Rectal smooth muscle tissue (tissue), 1 donor: ENCODE measurements around the gene MYLK3.
"Not testable (repeated sequence)": the region's sequence is repeated elsewhere in the genome, so short reads cannot be mapped to it uniquely, and the experiment has no call there.

ENCODE experiments used
- H3K27ac ChIP-seq: one replicate; pipeline ENCODE4 v1.7.0; 2013; ENCODE audit warnings: low read depth, low read length, inconsistent platforms
- H3K27me3 ChIP-seq: one replicate; pipeline ENCODE4 v1.7.0; 2013; ENCODE audit warnings: low read length; ENCODE audit not compliant: control insufficient read depth, insufficient read depth
- H3K36me3 ChIP-seq: one replicate; pipeline ENCODE4 v1.7.0; 2013; ENCODE audit warnings: low read length; ENCODE audit not compliant: control insufficient read depth, insufficient read depth
- H3K4me1 ChIP-seq: one replicate; pipeline ENCODE4 v1.7.0; 2013; ENCODE audit warnings: low read length; ENCODE audit not compliant: control insufficient read depth, insufficient read depth
- H3K4me3 ChIP-seq: one replicate; pipeline ENCODE4 v1.7.0; 2013; ENCODE audit warnings: low read length
- H3K9ac ChIP-seq: one replicate; pipeline ENCODE4 v1.7.0; 2013; ENCODE audit warnings: low read length

Gene MYLK3

DNA sequence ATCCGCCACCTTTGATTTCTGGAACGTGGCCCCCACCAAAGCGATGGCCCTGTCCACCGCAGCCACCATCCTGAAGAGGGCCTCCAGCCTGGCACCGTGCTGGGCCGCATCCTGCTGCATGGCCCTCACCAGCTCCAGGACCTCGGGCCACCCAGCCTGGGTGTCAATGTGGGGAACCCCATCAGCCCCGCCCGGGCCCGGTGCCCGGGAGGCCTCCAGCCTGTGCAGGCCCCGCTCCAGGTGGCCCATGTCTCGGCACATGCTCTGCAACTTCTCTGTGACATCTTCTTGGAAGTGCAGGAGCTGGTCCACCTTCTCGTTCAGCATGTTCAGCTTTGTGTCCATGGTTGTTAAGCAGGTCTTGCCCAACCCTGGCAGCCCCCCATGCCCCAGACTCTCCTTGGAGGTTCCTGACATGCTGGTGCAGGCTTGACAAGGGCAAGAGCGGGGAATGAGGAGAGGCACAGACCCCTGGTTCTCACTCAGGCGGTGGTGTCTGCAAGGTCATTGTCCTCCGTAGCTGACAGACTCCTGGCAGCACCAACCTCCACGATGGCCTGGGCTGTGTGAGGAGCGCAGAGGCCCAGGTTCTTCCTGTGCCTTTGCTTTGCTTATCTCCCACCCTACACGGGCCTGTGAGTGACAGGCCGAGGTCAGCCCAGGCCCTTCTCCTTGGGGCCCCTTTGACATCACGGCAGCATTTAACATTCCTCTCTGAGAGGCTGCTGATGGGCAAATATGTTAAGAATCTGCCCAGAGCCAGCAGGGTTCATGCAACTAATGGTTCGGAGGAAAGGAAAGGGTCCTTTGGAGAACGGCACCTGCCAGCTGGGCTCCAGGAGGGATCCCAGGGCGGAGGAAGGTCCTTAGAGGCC lies at the start of gene MYLK3:
MYLK3 (minus strand) TSS at position 568 of the 875 bp plus-strand sequence; CDS start at position 417, 151 bp downstream.
- Histone ChIP-seq H3K27me3 (no peaks in the 10 kb centered on the region), H3K27ac (no peak within 1 kb of the TSS), H3K36me3 (no peaks in the 10 kb centered on the region), H3K4me3 (no peak within 1 kb of the TSS), H3K4me1 (no peaks in the 10 kb centered on the region), H3K9ac (no peak within 1 kb of the TSS)

DNA sequence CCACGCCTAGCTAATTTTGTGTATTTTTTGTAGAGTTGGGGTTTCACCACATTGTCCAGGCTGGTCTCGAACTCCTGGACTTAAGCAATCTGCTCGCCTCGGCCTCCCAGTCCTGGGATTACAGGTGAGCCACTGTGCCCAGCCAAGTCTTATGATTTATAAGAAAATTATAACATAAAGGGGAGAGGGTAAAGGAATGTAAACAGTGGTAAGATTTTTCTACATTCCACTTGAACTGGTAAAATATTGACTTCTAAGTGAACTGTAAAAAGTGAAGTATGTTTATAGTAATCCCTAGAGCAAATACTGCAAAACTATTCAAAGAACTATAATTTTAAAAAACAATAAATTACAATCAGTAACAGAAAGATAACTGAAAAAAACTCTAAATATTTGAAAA lies 49.4 kb upstream of the MYLK3 start:
- no peak overlapping the region for H3K4me3 ChIP-seq
- H3K4me1 ChIP-seq: no peaks in the 10 kb centered on the region
- H3K27me3 ChIP-seq: no peaks in the 10 kb centered on the region
- no peak overlapping the region for H3K27ac ChIP-seq
- H3K36me3 ChIP-seq: no peaks in the 10 kb centered on the region
- no peak overlapping the region for H3K9ac ChIP-seq

DNA sequence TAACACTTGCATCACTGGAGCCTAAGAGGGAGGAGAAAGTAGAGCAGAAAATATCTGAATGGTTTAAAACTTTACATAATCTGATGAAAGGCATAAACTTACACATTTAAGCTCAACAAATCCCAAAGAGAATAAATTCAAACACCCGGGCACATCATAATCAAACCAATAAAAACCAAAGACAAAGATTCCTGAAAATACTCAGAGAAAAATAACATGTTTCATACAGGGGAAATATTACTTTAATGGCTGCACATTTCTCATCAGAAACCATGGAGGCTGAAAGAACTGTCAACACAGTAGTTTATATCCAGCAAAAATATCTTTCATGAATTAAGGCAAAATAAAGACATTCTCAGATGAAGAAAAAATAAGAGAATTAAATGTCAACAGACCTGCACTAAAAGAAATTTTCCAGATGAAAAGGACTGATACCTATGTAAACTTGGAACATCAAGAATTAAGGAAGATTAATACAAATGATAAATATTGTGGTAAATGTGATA lies 48.7 kb upstream of the MYLK3 start:
- Histone ChIP-seq H3K36me3 (no peaks in the 10 kb centered on the region), H3K27ac (no peak overlapping the region), H3K4me1 (no peaks in the 10 kb centered on the region), H3K4me3 (no peak overlapping the region), H3K9ac (no peak overlapping the region), H3K27me3 (no peaks in the 10 kb centered on the region)

DNA sequence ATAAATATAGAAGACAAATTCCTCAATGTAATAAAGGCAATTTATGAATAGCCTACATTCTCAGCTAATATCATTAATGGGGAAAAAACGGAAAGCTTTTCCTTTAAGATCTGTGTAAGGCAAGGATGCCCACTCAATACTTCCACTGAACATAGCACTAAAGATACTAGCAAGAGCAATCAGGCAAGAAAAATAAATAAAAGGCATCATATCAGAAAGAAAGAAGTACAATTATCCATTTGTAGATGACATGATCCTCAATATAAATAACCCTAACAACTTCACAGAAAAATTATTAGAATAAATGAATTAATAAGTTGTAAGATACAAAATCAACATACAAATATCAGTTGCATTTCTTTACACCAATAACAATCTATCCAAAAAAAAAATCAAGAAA lies 45.7 kb upstream of the MYLK3 start:
- Histone ChIP-seq H3K9ac (no peak overlapping the region), H3K27ac (no peak overlapping the region), H3K27me3 (no peaks in the 10 kb centered on the region), H3K4me3 (no peak overlapping the region), H3K36me3 (no peaks in the 10 kb centered on the region), H3K4me1 (no peaks in the 10 kb centered on the region)

DNA sequence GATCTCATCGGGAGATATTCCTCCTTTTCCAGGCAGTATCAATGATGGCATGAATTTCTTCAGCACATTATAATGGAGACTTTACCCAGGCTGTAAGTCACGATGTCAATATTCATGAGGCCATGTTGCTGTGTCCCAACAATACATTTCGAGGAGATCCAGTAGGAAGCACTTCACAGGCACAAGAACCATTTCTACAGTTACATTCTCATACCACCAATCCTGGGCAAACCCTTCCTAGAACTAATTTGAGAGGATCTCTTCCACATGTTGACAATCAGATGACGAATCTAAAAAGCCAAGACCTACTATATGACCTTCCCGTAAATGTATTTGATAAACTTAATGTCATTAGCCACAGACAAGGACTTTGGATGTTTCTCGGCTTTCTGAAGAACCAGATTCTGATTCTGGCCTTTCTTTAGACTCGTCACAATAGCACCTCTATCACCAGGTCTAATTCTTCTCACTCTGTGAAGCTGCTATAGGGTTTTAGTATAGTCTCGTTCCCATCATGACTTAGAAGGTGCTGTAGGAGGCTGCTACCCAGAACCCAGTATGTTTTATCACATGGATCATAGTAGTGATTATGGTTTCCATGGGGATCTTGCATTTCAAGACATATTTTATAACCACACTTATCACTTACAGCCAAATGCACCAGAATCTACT lies 42.6 kb upstream of the MYLK3 start:
- Histone ChIP-seq H3K27ac (no peak overlapping the region), H3K36me3 (no peaks in the 10 kb centered on the region), H3K27me3 (no peaks in the 10 kb centered on the region), H3K9ac (no peak overlapping the region), H3K4me1 (no peaks in the 10 kb centered on the region), H3K4me3 (no peak overlapping the region)

DNA sequence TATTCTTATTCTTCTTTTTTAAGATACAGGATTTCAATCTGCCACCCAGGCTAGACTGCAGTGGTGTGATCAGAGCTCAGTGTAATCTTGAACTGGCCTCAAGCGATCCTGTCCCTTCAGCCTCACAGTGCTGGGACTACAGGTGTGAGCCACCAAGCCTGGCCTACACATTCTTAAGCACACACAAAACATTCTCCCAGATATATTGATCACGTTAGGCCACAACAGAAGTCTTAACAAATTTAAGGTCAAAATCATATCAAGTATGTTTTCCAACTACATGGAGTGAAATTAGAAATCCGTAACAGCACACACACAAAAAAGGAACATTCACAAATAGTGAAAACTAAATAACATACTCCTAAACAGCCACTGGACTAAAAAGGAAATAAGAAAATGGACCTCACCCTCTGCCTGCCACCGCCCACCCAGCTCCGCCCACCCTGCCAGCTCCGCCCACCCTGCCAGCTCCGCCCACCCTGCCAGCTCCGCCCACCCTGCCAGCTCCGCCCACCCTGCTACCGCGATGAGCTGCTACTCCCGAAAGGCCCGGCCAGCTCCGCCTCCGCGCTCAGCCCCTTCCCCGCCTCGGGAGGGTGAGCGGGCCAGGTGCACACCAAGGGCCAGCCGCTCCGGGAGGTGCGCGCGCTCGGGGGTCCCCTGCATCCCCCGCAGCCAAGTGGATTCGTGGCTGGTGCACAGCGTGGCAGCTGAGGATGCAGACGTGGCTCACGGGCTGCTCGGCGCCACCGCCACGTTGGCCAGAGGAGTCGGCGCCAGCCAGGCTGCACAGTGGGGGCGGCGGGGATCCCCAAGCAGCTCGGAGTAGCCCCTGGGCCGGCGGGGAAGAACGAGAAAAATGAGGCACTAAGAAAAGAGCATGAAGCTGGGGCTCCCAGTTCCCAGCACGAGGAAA lies 41.6 kb upstream of the MYLK3 start:
- Histone ChIP-seq H3K36me3 (no peaks in the 10 kb centered on the region), H3K27ac (no peak overlapping the region), H3K27me3 (no peaks in the 10 kb centered on the region), H3K9ac (no peak overlapping the region), H3K4me3 (peak overlapping the region; percentile 74), H3K4me1 (no peaks in the 10 kb centered on the region)

DNA sequence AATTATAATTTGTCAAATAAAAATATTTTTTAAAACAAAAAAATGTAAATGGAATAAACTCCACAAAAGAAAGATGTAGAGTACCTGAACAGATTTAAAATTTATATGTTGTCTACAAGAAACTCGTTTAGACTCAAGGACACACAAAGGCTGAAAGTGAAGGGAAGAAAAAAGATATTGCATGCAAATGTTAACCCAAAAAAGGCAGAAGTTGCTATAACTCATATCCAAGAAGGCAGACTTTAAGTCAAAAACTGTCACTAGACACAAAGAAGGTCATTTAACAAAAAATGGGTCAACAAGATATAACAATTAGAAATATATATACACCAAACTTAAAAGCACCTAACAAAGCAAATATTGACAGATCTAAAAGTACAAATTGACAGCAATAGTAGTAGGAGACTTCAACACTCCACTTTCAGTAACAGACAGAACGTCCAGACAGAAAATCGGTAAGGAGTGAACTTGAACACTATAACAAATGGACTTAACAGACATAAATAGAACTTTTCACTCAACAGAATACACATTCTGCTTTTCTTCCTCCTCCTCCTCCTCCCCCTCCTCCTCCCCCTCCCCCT lies 40.8 kb upstream of the MYLK3 start:
- no peak overlapping the region for H3K9ac ChIP-seq
- no peaks in the 10 kb centered on the region for H3K4me1 ChIP-seq
- no peak overlapping the region for H3K27ac ChIP-seq
- H3K36me3 ChIP-seq: no peaks in the 10 kb centered on the region
- H3K27me3 ChIP-seq: no peaks in the 10 kb centered on the region
- no peak overlapping the region for H3K4me3 ChIP-seq

DNA sequence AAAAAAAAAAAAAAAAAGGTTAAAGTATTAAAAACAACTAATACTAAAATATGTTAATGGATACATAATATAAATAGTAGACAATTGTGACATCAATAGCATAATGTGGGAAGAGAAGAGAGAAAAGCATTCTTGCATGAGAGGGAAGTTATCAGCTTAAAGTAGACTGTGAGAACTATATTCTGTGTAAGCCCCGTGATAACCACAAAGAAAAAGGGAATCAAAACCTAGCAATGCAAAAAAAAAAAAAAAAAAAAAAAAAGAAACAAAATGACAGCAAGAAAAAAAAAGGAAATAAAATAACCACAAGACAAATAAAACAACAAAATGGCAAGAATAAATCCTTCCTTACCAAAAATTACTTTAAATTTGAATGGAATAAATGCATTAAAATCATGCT lies 39.8 kb upstream of the MYLK3 start:
- H3K27me3 ChIP-seq: no peaks in the 10 kb centered on the region
- no peak overlapping the region for H3K9ac ChIP-seq
- no peaks in the 10 kb centered on the region for H3K4me1 ChIP-seq
- no peak overlapping the region for H3K4me3 ChIP-seq
- no peaks in the 10 kb centered on the region for H3K36me3 ChIP-seq
- H3K27ac ChIP-seq: no peak overlapping the region

DNA sequence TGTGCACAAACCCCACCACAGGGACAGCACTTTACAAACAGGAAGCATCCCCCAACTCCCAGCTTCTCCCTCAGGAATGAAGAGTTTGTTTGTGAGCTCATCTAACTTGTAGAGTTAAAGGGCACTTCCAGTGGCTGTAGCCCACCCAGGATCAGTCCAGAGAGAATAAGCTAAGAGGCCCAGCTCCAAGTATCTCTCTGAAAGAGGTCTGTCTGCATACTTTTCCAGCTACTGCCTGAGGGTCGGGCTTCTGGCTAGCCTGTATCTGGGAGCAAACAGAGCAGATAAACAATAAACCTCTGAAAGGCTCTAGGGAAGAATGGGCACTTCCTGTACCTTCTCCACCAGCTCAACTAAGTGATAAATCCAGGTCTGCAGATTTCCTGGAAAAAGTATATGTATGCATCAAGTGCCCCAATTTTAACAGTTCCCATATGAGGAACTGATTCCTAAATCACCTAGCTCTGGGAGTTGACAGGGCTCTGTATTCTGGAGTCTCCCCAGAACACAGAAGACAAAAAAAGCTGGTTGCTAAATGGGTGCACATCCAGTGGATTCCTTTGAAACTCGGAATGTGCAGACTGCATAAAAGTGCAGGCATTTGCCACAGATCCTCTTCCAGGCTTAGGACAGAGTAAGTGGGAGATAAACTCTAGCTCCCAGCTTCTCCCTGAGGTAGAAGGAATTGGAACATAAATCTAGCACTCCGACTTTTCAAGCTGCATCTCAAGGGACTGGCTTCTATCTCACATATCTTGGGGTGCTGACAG lies 37.1 kb upstream of the MYLK3 start:
- H3K4me3 ChIP-seq: no peak overlapping the region
- H3K4me1 ChIP-seq: no peaks in the 10 kb centered on the region
- no peak overlapping the region for H3K27ac ChIP-seq
- H3K36me3 ChIP-seq: no peaks in the 10 kb centered on the region
- no peaks in the 10 kb centered on the region for H3K27me3 ChIP-seq
- H3K9ac ChIP-seq: no peak overlapping the region

DNA sequence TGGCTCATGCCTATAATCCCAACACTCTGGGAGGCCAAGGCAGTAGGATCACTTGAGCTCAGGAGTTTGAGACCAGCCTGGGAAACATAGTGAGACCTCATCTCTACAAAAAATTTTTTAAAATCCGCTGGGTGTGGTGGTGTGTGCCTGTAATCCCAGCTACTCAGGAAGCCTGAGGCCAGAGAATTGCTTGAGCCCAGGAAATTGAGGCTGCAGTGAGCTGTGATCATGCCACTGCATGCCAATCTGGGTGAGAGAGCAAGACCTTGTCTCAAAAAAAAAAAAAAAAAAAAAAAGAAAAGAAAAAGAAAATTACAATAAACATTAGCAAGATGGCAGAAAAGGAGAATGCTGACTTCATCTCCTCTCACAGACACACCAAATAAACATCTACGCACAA lies 36.4 kb upstream of the MYLK3 start:
- not testable (repeated sequence) for H3K27me3 ChIP-seq, H3K4me1 ChIP-seq, H3K27ac ChIP-seq, H3K36me3 ChIP-seq, H3K4me3 ChIP-seq, H3K9ac ChIP-seq

DNA sequence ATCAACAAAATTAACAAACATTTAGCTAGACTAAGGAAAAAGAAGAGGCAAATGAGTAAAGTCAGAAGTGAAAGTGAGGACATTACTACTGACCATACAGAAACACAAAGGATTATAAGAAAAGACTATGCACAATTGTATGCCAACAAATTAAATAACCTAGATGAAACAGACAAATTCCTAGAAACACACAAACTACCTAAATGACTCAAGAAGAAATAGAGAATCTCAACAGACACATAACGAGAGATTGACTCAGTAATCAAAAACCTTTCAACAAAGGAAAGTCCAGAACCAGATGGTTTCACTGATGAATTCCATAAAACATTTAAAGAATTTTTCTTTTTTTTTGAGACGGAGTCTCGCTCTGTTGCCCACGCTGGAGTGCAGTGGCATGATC lies 35.7 kb upstream of the MYLK3 start:
- Histone ChIP-seq H3K27ac (no peak overlapping the region), H3K27me3 (no peaks in the 10 kb centered on the region), H3K4me3 (no peak overlapping the region), H3K36me3 (no peaks in the 10 kb centered on the region), H3K4me1 (no peaks in the 10 kb centered on the region), H3K9ac (no peak overlapping the region)
